ENCODE measurements around the gene OR51I2.

Gene OR51I2

DNA sequence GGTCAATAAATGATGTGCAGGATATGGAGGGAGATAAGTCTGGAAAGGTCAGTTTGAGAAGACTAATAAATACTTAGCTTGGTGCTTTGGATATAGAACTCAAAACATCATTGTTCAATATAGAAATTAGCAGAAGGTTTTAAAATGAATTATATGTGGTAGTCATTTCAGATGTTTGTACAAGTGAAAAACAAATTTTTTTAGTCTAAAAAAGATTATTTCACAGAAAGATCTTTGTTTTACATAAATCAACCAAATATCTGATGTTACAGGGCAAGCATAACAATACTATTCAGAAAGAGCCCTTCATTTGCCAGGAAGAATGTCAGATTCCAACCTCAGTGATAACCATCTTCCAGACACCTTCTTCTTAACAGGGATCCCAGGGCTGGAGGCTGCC is 39.3 kb downstream of the OR51I2 start, which contains the start of gene OR52D1:
TSS of gene OR52D1 (plus strand) at position 301 of the 400 bp plus-strand sequence. CDS start at position 323, 22 bp downstream.
- DNase-seq (ENCODE audit: low read depth), result no peak
- no peak within 1 kb of the TSS for H3K4me3 ChIP-seq (ENCODE audit: low read depth, low read length)
- TF ChIP-seq, protein P1, sequence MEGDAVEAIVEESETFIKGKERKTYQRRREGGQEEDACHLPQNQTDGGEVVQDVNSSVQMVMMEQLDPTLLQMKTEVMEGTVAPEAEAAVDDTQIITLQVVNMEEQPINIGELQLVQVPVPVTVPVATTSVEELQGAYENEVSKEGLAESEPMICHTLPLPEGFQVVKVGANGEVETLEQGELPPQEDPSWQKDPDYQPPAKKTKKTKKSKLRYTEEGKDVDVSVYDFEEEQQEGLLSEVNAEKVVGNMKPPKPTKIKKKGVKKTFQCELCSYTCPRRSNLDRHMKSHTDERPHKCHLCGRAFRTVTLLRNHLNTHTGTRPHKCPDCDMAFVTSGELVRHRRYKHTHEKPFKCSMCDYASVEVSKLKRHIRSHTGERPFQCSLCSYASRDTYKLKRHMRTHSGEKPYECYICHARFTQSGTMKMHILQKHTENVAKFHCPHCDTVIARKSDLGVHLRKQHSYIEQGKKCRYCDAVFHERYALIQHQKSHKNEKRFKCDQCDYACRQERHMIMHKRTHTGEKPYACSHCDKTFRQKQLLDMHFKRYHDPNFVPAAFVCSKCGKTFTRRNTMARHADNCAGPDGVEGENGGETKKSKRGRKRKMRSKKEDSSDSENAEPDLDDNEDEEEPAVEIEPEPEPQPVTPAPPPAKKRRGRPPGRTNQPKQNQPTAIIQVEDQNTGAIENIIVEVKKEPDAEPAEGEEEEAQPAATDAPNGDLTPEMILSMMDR (IDR thresholded peaks at IDR 0.05; ENCODE audit: control insufficient read depth, extremely low read depth, insufficient read depth), result no peak

DNA sequence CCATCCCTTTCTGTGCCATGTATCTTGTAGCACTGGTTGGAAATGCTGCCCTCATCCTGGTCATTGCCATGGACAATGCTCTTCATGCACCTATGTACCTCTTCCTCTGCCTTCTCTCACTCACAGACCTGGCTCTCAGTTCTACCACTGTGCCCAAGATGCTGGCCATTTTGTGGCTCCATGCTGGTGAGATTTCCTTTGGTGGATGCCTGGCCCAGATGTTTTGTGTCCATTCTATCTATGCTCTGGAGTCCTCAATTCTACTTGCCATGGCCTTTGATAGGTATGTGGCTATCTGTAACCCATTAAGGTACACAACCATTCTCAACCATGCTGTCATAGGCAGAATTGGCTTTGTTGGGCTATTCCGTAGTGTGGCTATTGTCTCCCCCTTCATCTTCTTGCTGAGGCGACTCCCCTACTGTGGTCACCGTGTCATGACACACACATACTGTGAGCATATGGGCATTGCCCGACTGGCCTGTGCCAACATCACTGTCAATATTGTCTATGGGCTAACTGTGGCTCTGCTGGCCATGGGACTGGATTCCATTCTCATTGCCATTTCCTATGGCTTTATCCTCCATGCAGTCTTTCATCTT is 39.8 kb downstream of the OR51I2 start:
- no peak overlapping the region for H3K4me3 ChIP-seq (ENCODE audit: low read depth, low read length)
- TF ChIP-seq, protein P1 (IDR thresholded peaks at IDR 0.05; ENCODE audit: control insufficient read depth, extremely low read depth, insufficient read depth), result no peak
- no peak for DNase-seq (ENCODE audit: low read depth)

DNA sequence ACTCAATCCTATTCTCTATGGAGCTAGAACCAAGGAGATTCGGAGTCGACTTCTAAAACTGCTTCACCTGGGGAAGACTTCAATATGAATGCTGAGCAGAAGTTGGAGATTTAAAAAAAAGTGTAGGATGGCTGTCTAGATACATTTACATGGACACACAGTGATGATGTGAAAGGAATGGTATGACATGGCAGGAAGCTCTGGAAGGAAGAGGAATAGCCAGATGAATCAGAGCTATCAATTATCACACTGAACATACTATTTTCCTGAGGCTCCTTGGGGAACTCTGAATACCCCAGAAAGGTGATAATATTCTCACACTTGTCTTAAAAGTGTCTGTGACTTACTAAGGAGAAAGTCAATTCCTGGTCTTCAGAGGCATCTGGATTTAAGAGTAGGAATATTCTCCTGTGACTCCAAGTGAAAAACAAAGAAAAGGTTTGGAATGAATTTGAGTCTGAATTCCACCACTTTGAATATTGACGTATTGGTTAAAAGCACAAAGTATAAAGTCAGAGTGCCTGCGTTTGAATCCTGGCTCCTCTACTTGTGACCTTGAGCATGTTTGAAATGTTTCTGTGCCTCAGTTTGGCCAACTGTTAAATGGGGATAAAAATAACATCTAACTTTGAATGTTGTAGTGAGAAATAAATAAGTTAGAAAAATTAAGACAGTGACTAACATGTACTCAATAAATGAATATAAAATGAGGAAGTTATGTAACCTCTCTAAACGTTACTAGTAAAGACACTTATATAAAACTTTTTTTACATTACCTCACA is 40.6 kb downstream of the OR51I2 start:
- TF ChIP-seq, protein P1 (IDR thresholded peaks at IDR 0.05; ENCODE audit: control insufficient read depth, extremely low read depth, insufficient read depth), result no peak
- no peak overlapping the region for H3K4me3 ChIP-seq (ENCODE audit: low read depth, low read length)
- no peak for DNase-seq (ENCODE audit: low read depth)

DNA sequence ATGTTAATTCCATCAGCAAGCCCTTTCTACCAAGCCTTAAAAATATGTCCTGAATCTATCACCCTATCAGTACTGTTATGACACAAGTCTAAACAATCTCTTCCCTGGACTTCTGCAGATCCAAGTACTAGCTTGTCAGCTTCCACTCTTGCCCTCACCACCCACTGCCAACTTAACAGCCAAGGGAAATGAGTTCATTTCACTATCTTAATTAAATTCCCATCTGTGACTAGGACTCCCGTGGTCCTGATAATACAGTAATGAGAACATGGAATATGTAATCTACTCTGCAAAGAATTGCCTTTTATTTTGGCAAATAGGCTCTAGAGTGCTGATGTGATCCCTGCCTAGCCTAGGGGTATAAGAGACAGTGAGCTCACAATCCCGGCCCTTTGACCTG is 50.5 kb downstream of the OR51I2 start:
- H3K4me3 ChIP-seq (ENCODE audit: low read depth, low read length), result no peak overlapping the region
- TF ChIP-seq, protein P1 (IDR thresholded peaks at IDR 0.05; ENCODE audit: control insufficient read depth, extremely low read depth, insufficient read depth), result no peak
- no peak for DNase-seq (ENCODE audit: low read depth)

DNA sequence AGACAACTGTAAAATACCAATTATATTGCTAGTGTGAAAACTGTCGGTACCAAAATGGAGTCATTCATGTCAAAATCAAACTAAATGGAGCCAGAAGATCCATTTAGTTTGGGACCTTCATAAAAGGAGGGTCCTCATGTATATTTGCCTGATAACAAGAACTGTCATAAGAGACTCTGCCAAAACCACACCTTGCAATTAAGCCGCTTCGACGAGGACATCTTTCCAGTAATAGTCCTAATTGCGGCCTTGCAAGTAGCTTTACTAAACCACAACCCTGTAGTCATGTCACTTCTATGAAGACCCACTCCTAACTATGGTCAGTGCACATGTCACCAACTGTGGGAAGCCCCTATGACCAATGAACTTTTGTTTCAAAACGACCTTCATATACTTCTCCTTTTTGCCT is 51.3 kb downstream of the OR51I2 start:
- DNase-seq (ENCODE audit: low read depth), result no peak
- H3K4me3 ChIP-seq (ENCODE audit: low read depth, low read length), result no peak overlapping the region
- TF ChIP-seq, protein P1 (IDR thresholded peaks at IDR 0.05; ENCODE audit: control insufficient read depth, extremely low read depth, insufficient read depth), result no peak

DNA sequence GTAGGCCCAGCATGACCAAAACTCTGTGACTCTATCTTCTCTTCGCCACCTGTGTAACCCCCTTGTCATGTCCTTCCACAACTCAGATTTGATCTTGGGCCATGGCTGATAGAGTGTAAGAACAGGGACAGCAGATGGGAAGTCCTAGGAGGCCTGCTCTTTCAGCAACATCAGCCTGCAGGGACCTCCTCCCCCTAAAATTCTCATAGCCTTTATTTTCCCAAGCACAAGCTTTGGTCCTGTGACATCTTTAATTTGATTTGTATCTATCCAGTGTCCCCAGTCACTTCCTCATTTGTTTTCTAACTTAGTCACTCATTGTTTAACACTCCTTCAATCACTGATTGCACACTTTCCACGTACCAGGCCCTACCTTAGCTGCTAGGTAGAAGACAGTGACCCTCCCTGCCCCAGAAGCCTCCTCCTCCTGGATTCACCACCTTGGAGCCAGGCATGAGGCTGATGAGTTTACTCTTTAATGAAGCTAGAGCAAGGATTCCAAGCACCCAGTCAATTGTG is 55.3 kb downstream of the OR51I2 start:
- no peak overlapping the region for H3K4me3 ChIP-seq (ENCODE audit: low read depth, low read length)
- DNase-seq (ENCODE audit: low read depth), result no peak
- TF ChIP-seq, protein P1 (IDR thresholded peaks at IDR 0.05; ENCODE audit: control insufficient read depth, extremely low read depth, insufficient read depth), result no peak
